ENCODE data around the gene ARL8A. TPM values are rescaled to one million over a fixed set of nuclear protein-coding genes. Genes with fewer than 3 reads are reported as not detected.

Gene ARL8A
- total and polyA plus RNA-seq, 4 donors, result 8.4 to 25.7 (median 20.2) TPM

- no peak for TF ChIP-seq CTCF (IDR thresholded peaks at IDR 0.05; ENCODE audit: low read depth, low read length, missing input control)
- no peak for TF ChIP-seq ATF3 (IDR thresholded peaks at IDR 0.05)
- TF ChIP-seq EGR1 (IDR thresholded peaks at IDR 0.05; ENCODE audit: low read depth in 2 of 2), result no peak
- no peak for TF ChIP-seq RAD21 (IDR thresholded peaks at IDR 0.05)
- no peak for TF ChIP-seq HNF4A (conservative IDR thresholded peaks at IDR 0.05)
- TF ChIP-seq GABPA (IDR thresholded peaks at IDR 0.05 in 1 of 2, conservative IDR thresholded peaks at IDR 0.05 in 1 of 2), result no peak
- no peak for TF ChIP-seq FOXA2 (IDR thresholded peaks at IDR 0.05)
- TF ChIP-seq NR2F2 (IDR thresholded peaks at IDR 0.05), result no peak
- no peak for TF ChIP-seq HNF4G (IDR thresholded peaks at IDR 0.05)
- no peak overlapping the region for H3K27ac ChIP-seq (ENCODE audit: low read depth in 1 of 2, low read length in 2 of 2)
- WGBS, result 92% methylated on average over 3 of the region's 3 CpGs
- H3K27me3 ChIP-seq (ENCODE audit: control insufficient read depth in 4 of 4, insufficient read depth in 4 of 4, low read length in 3 of 4), result no peaks in the 10 kb centered on the region
- no peak overlapping the region for H3K4me3 ChIP-seq (ENCODE audit: low read depth in 1 of 3, low read length in 3 of 3)
- H3K9me3 ChIP-seq (ENCODE audit: control insufficient read depth in 4 of 4, low read length in 3 of 4), result no peaks in the 10 kb centered on the region
- H3K36me3 ChIP-seq (ENCODE audit: control insufficient read depth in 4 of 4, insufficient read depth in 3 of 4, low read depth in 1 of 4, low read length in 3 of 4), result no peaks in the 10 kb centered on the region
- no peak for DNase-seq (ENCODE audit: low spot score)
- H3K9ac ChIP-seq (ENCODE audit: low read depth in 1 of 2, low read length in 2 of 2), result no peak overlapping the region
- peaks cover 26 to 40% (median 34%) of the 10 kb centered on the region in 4 donors for H3K4me1 ChIP-seq (ENCODE audit: control insufficient read depth in 4 of 4, insufficient read depth in 4 of 4, low read length in 3 of 4)
Measured at GRCh38 chr1:202110977-202111376, 33.6 kb downstream of the ARL8A start.

DNA sequence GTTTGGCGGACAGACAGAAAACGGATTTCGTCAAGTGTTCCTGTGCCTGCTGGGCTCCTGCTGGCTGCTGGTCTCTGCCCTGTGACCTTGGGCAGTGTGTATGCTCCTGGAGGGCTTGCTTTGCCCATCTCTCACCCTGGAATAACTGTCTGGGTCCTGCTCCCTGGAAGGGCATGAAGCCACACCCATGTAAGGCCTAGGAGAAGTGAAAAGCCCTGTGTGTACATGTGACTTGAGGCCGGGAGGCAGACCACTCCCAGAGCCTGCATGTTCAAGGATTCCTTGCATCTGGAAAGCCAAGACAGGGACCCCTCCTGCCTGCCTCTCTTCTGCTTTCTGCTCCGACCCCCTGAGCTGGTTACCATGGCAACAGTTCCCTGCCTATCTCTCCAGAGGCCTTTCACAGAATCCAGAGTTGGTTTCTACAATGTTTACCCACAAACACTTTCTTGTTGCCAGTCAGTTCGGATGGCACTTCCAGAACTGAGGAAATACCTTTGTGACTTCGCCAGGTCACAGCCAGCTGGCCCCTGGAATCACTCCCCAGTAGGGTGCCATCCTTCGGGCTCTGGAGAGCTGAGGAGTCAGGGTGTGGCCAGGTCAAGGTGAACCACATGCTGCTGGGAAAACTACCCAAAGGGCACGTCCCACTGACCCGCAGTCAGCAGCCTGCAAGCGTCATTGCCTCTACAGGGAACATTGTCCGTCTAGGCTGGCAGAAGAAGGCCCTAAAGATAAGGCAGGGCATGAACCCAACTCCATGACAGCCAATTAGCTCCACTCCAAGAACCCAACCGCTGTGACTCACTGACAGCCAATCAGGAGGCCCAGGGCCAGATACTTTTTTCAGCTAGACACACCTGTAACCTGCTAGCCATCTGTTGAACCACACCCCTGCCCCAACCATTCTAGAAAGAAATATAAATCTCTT, 36.5 kb downstream of the ARL8A start:
- WGBS, result 28% methylated on average over 13 of the region's 13 CpGs
- Histone ChIP-seq H3K4me1 (ENCODE audit: control insufficient read depth in 4 of 4, insufficient read depth in 4 of 4, low read length in 3 of 4) (peaks cover 16 to 32% (median 23%) of the 10 kb centered on the region in 4 donors), H3K9me3 (ENCODE audit: control insufficient read depth in 4 of 4, low read length in 3 of 4) (no peaks in the 10 kb centered on the region), H3K27ac (ENCODE audit: low read depth in 1 of 2, low read length in 2 of 2) (peak overlapping the region; percentile 69 to 88), H3K4me3 (ENCODE audit: low read depth in 1 of 3, low read length in 3 of 3) (no peak overlapping the region), H3K36me3 (ENCODE audit: control insufficient read depth in 4 of 4, insufficient read depth in 3 of 4, low read depth in 1 of 4, low read length in 3 of 4) (no peaks in the 10 kb centered on the region), H3K27me3 (ENCODE audit: control insufficient read depth in 4 of 4, insufficient read depth in 4 of 4, low read length in 3 of 4) (no peaks in the 10 kb centered on the region), H3K9ac (ENCODE audit: low read depth in 1 of 2, low read length in 2 of 2) (peak overlapping the region; percentile 15 to 48)
- TF ChIP-seq FOXA1 (IDR thresholded peaks at IDR 0.05) (peak; percentile 59), FOXA2 (IDR thresholded peaks at IDR 0.05) (peak; percentile 39), TAF1 (conservative IDR thresholded peaks at IDR 0.05) (no peak), MAX (IDR thresholded peaks at IDR 0.05) (peak; percentile 51), RXRA (IDR thresholded peaks at IDR 0.05) (peak; percentile 92 to 99), ATF3 (IDR thresholded peaks at IDR 0.05) (no peak), CTCF (IDR thresholded peaks at IDR 0.05; ENCODE audit: low read depth, low read length, missing input control) (no peak), YY1 (IDR thresholded peaks at IDR 0.05) (peak; percentile 51), GABPA (IDR thresholded peaks at IDR 0.05 in 1 of 2, conservative IDR thresholded peaks at IDR 0.05 in 1 of 2) (no peak), SP1 (IDR thresholded peaks at IDR 0.05) (peak; percentile 88), HNF4A (conservative IDR thresholded peaks at IDR 0.05) (peak; percentile 70 to 91), HNF4G (IDR thresholded peaks at IDR 0.05) (peak; percentile 15), EGR1 (IDR thresholded peaks at IDR 0.05; ENCODE audit: low read depth in 2 of 2) (peak in 1 of 2 donors; percentile 24), JUND (IDR thresholded peaks at IDR 0.05) (peak; percentile 57 to 85), NR2F2 (IDR thresholded peaks at IDR 0.05) (peak; percentile 90), RAD21 (IDR thresholded peaks at IDR 0.05) (peak; percentile 35 to 51)
- TF ChIP-seq, protein P1, sequence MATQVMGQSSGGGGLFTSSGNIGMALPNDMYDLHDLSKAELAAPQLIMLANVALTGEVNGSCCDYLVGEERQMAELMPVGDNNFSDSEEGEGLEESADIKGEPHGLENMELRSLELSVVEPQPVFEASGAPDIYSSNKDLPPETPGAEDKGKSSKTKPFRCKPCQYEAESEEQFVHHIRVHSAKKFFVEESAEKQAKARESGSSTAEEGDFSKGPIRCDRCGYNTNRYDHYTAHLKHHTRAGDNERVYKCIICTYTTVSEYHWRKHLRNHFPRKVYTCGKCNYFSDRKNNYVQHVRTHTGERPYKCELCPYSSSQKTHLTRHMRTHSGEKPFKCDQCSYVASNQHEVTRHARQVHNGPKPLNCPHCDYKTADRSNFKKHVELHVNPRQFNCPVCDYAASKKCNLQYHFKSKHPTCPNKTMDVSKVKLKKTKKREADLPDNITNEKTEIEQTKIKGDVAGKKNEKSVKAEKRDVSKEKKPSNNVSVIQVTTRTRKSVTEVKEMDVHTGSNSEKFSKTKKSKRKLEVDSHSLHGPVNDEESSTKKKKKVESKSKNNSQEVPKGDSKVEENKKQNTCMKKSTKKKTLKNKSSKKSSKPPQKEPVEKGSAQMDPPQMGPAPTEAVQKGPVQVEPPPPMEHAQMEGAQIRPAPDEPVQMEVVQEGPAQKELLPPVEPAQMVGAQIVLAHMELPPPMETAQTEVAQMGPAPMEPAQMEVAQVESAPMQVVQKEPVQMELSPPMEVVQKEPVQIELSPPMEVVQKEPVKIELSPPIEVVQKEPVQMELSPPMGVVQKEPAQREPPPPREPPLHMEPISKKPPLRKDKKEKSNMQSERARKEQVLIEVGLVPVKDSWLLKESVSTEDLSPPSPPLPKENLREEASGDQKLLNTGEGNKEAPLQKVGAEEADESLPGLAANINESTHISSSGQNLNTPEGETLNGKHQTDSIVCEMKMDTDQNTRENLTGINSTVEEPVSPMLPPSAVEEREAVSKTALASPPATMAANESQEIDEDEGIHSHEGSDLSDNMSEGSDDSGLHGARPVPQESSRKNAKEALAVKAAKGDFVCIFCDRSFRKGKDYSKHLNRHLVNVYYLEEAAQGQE (IDR thresholded peaks at IDR 0.05), result peak; percentile 36
- TF ChIP-seq, protein P2, sequence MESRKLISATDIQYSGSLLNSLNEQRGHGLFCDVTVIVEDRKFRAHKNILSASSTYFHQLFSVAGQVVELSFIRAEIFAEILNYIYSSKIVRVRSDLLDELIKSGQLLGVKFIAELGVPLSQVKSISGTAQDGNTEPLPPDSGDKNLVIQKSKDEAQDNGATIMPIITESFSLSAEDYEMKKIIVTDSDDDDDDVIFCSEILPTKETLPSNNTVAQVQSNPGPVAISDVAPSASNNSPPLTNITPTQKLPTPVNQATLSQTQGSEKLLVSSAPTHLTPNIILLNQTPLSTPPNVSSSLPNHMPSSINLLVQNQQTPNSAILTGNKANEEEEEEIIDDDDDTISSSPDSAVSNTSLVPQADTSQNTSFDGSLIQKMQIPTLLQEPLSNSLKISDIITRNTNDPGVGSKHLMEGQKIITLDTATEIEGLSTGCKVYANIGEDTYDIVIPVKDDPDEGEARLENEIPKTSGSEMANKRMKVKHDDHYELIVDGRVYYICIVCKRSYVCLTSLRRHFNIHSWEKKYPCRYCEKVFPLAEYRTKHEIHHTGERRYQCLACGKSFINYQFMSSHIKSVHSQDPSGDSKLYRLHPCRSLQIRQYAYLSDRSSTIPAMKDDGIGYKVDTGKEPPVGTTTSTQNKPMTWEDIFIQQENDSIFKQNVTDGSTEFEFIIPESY (IDR thresholded peaks at IDR 0.05), result peak; percentile 59
- no peak for DNase-seq (ENCODE audit: low spot score)
